Measurements from ENCODE around the gene CHCHD10.

GRCh38 chr22:23749841-23750301 lies 17.9 kb downstream of the CHCHD10 start:
- TF ChIP-seq SP1 (IDR thresholded peaks at IDR 0.05) (no peak), REST (IDR thresholded peaks at IDR 0.05) (no peak), CTCF (IDR thresholded peaks at IDR 0.05; ENCODE audit: low read depth, low read length, missing input control) (no peak), HNF4G (IDR thresholded peaks at IDR 0.05) (no peak)
